Pancreas (tissue), 10 donors: Measurements from ENCODE around the gene HOTAIR. TPM values are rescaled to one million over a fixed set of nuclear protein-coding genes. Genes with fewer than 3 reads are reported as not detected.

ENCODE experiments used
- ATAC-seq, 4 donors: fragments of 200-7000 bp; cut with Tn5 transposase; one replicate each; pipeline versions ENCODE4 v1.8.0 to v1.9.1; 2020; ENCODE audit warnings: mild to moderate bottlenecking in 4 of 4, moderate library complexity in 4 of 4
- DNase-seq, 6 donors: peaks; one replicate each; pipeline ENCODE4 v3.0.0-alpha.2; 2020
- FAIRE-seq: peaks from 2 replicates; lab custom pipeline; 2012; peaks lifted over from hg19 to GRCh38; lab: Jason Lieb, UNC
- H3K27ac ChIP-seq, 4 donors: fragments of 200-600 bp; sonication (generic); 1 replicate in 3 of 4; 2 replicates in 1 of 4; pipeline versions ENCODE4 v1.5.0 to v1.8.0; 2020
- H3K27me3 ChIP-seq, 4 donors: fragments of 200-600 bp; one replicate each; pipeline ENCODE4 v1.8.0; 2021
- H3K36me3 ChIP-seq, 3 donors: fragments of 200-600 bp; sonication (generic) in 1 of 3; one replicate each; pipeline versions ENCODE4 v1.5.0 to v1.8.0; 2020 to 2021
- H3K4me1 ChIP-seq, 3 donors: fragments of 200-600 bp; one replicate each; pipeline ENCODE4 v1.8.0; 2021
- H3K4me3 ChIP-seq, 4 donors: fragments of 200-600 bp; sonication (generic) in 2 of 4; one replicate each; pipeline versions ENCODE4 v1.5.0 to v1.8.0; 2020 to 2021
- H3K9me3 ChIP-seq, 4 donors: fragments of 200-600 bp; one replicate each; pipeline ENCODE4 v1.8.0; 2021
- CTCF ChIP-seq, 4 donors: fragments of 200-600 bp; sonication (generic) in 3 of 4; IDR thresholded peaks; one replicate each; pipeline versions ENCODE4 v1.5.0 to v1.8.0; 2021; ENCODE audit warnings: antibody characterized with exemption in 4 of 4
- WGBS, 2 donors: extraction: QIAGEN DNeasy Blood & Tissue Kit; methylation state at CpG; one replicate each; pipeline ENCODE4 v1.1.7; 2013; 5-methylcytosine and 5-hydroxymethylcytosine counted together
- intact Hi-C, 3 donors: fragments of 100-400 bp; cut with DNase I; formaldehyde crosslinking; loops; one replicate each; pipeline versions ENCODE4 v1.11.1 to v1.14.2; 2022
- polyA plus RNA-seq, 2 donors: library from polyadenylated mRNA; stranded (reverse); fragments of 200-250 nt; gene quantifications; one replicate each; pipeline ENCODE4 v1.2.3, GENCODE V29; 2013
- total RNA-seq, 6 donors: library from RNA; stranded (reverse); fragmentation: NEBNext Ultra II Directional in 4 of 6; extraction: Animal tissue kit (Norgen Biotek cat#: 25700) in 4 of 6; gene quantifications; one replicate each; pipeline versions ENCODE4 v1.2.1 to v1.2.4, GENCODE V29; 2021 to 2023
- donor health status: healthy with polysubstance abuse.
- donor health status: DM: no; HTN: no; CAD: no; lungs with moderate emphysema.
- donor health status: DM: no; HTN: no; CAD: no.
- donor health status: control.
- donor health status: control.
- donor health status: Bipolar disorder and iron deficiency.
- donor health status: DM: yes; HTN: yes; CAD: no.
- donor health status: DM: no; HTN: no; CAD: no.
- donor health status: DM: no; HTN: no; CAD: no.
- donor health status: DM: yes; HTN: yes; CAD: no.

HOTAIR gene
- total and polyA plus RNA-seq, 8 donors, result not detected

- no peak for ATAC-seq
- WGBS, 2 donors, result 8 to 11% methylated on average over 13 of the region's 13 CpGs
- no peak for FAIRE-seq
- Histone ChIP-seq H3K4me3 (no peak overlapping the region), H3K4me1 (peaks cover 0 to 16% (median 12%) of the 10 kb centered on the region in 3 donors), H3K27ac (no peak overlapping the region), H3K9me3 (no peaks in the 10 kb centered on the region), H3K36me3 (no peaks in the 10 kb centered on the region), H3K27me3 (peaks cover 0 to 77% (median 13%) of the 10 kb centered on the region in 4 donors)
- intact Hi-C loops, result no loop called here
- TF ChIP-seq CTCF (IDR thresholded peaks at IDR 0.05), result no peak
- DNase-seq, result no peak
Observed at GRCh38 chr12:53998900-53999236, 24.1 kb upstream of the HOTAIR start.

- peaks cover 0 to 16% (median 12%) of the 10 kb centered on the region in 3 donors for H3K4me1 ChIP-seq
- TF ChIP-seq CTCF (IDR thresholded peaks at IDR 0.05), result no peak
- no peak for DNase-seq
- no peak overlapping the region for H3K4me3 ChIP-seq
- FAIRE-seq, result no peak
- intact Hi-C loops, result no loop called here
- ATAC-seq, result no peak
- WGBS, 2 donors, result 14 to 15% methylated on average over 11 of the region's 11 CpGs
- no peak overlapping the region for H3K27ac ChIP-seq
- H3K9me3 ChIP-seq, result no peaks in the 10 kb centered on the region
- no peaks in the 10 kb centered on the region for H3K36me3 ChIP-seq
- H3K27me3 ChIP-seq, result peaks cover 0 to 77% (median 13%) of the 10 kb centered on the region in 4 donors
Observed at GRCh38 chr12:53998110-53998899, 23.6 kb upstream of the HOTAIR start.

- 18 to 20% methylated on average over 33 to 35 of the region's 35 CpGs for WGBS, 2 donors
- no peak for TF ChIP-seq CTCF (IDR thresholded peaks at IDR 0.05)
- peak in 1 of 6 donors; percentile 16 for DNase-seq
- Histone ChIP-seq H3K27ac (no peak overlapping the region), H3K4me3 (no peak overlapping the region), H3K36me3 (no peaks in the 10 kb centered on the region), H3K9me3 (no peaks in the 10 kb centered on the region), H3K27me3 (peaks cover 0 to 75% (median 13%) of the 10 kb centered on the region in 4 donors), H3K4me1 (peaks cover 0 to 16% (median 12%) of the 10 kb centered on the region in 3 donors)
- ATAC-seq, result no peak
- intact Hi-C loops, result no loop called here
- FAIRE-seq, result no peak
Observed at GRCh38 chr12:53997204-53998109, 22.7 kb upstream of the HOTAIR start.

GRCh38 chr12:53996240-53997203, 21.8 kb upstream of the HOTAIR start:
- H3K36me3 ChIP-seq, result no peaks in the 10 kb centered on the region
- peak overlapping the region in 2 of 4 donors; percentile 15 to 43 for H3K4me3 ChIP-seq
- TF ChIP-seq CTCF (IDR thresholded peaks at IDR 0.05), result no peak
- no peak for FAIRE-seq
- WGBS, 2 donors, result 54 to 55% methylated on average over 29 of the region's 29 CpGs
- peaks cover 0 to 81% (median 13%) of the 10 kb centered on the region in 4 donors for H3K27me3 ChIP-seq
- no peak overlapping the region for H3K27ac ChIP-seq
- no peaks in the 10 kb centered on the region for H3K9me3 ChIP-seq
- no peak for ATAC-seq
- peak in 1 of 6 donors; percentile 11 for DNase-seq
- intact Hi-C loops, result no loop called here
- H3K4me1 ChIP-seq, result peaks cover 0 to 16% (median 12%) of the 10 kb centered on the region in 3 donors
